HG03060 (cell line): ENCODE data around the gene FMN2.
A peak's percentile ranks its signal among the peaks of the same experiment; 100 is the strongest.
"Not testable (repeated sequence)": the region's sequence is repeated elsewhere in the genome, so short reads cannot be mapped to it uniquely, and the experiment has no call there.

ENCODE experiments used
- ATAC-seq: cut with Tn5 transposase; IDR thresholded peaks from one replicate; pipeline ENCODE4 v1.9.1; 2021; ENCODE audit warnings: low read depth, moderate number of reproducible peaks; ENCODE audit not compliant: unreplicated experiment

FMN2 gene

GRCh38 chr1:240295811-240296210, 204.1 kb downstream of the FMN2 start:
- peak; percentile 56 for ATAC-seq

- no peak for ATAC-seq
Observed at GRCh38 chr1:240304466-240304865, 212.8 kb downstream of the FMN2 start.

- no peak for ATAC-seq
Observed at GRCh38 chr1:240306673-240307072, 215.0 kb downstream of the FMN2 start.

- no peak for ATAC-seq
Observed at GRCh38 chr1:240308096-240308495, 216.4 kb downstream of the FMN2 start.

GRCh38 chr1:240309769-240310168, 218.1 kb downstream of the FMN2 start:
- ATAC-seq, result no peak

GRCh38 chr1:240310226-240310925, 218.7 kb downstream of the FMN2 start:
- no peak for ATAC-seq

- ATAC-seq, result no peak
Observed at GRCh38 chr1:240312872-240313271, 221.2 kb downstream of the FMN2 start.

- ATAC-seq, result no peak
Observed at GRCh38 chr1:240314845-240315801, 223.4 kb downstream of the FMN2 start.

GRCh38 chr1:240319998-240320397, 228.3 kb downstream of the FMN2 start:
- no peak for ATAC-seq

- ATAC-seq, result no peak
Observed at GRCh38 chr1:240320659-240321058, 229.0 kb downstream of the FMN2 start.

- ATAC-seq, result no peak
Observed at GRCh38 chr1:240322943-240323342, 231.3 kb downstream of the FMN2 start.

GRCh38 chr1:240328382-240328781, 236.7 kb downstream of the FMN2 start:
- not testable (repeated sequence) for ATAC-seq

GRCh38 chr1:240329443-240329842, 237.8 kb downstream of the FMN2 start:
- ATAC-seq, result no peak

- no peak for ATAC-seq
Observed at GRCh38 chr1:240332672-240333071, 241.0 kb downstream of the FMN2 start.

- no peak for ATAC-seq
Observed at GRCh38 chr1:240337781-240338180, 246.1 kb downstream of the FMN2 start.

GRCh38 chr1:240338837-240339236, 247.2 kb downstream of the FMN2 start:
- no peak for ATAC-seq

- no peak for ATAC-seq
Observed at GRCh38 chr1:240341365-240342250, 249.9 kb downstream of the FMN2 start.

GRCh38 chr1:240342251-240342625, 250.6 kb downstream of the FMN2 start:
- ATAC-seq, result no peak

GRCh38 chr1:240343045-240343444, 251.4 kb downstream of the FMN2 start:
- ATAC-seq, result no peak

- no peak for ATAC-seq
Observed at GRCh38 chr1:240343966-240344365, 252.3 kb downstream of the FMN2 start.

- ATAC-seq, result no peak
Observed at GRCh38 chr1:240344918-240345317, 253.2 kb downstream of the FMN2 start.
